ENCODE measurements around the gene SHROOM3.
"Not testable (repeated sequence)": the region's sequence is repeated elsewhere in the genome, so short reads cannot be mapped to it uniquely, and the experiment has no call there.

Gene SHROOM3

DNA sequence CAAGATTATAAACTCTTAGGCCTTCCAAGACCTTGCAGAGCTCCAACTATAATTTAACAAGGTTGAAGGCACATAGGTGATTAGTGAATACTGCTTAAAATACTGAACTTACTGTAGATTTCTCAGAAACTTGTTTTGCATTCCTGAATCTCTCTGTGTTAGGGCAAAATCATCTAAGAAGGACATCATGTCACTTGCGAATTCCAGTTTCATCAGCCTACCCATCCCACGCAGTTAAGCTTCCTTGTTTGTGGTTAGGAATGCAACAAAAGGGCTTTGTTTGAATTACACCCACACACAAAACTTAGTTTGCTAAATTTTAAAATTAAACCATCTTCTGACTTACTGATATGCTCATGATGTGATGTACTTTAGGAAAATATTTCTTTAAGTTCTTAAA, 288.9 kb downstream of the SHROOM3 start:
- DNase-seq (ENCODE audit: low read depth), result no peak

DNA sequence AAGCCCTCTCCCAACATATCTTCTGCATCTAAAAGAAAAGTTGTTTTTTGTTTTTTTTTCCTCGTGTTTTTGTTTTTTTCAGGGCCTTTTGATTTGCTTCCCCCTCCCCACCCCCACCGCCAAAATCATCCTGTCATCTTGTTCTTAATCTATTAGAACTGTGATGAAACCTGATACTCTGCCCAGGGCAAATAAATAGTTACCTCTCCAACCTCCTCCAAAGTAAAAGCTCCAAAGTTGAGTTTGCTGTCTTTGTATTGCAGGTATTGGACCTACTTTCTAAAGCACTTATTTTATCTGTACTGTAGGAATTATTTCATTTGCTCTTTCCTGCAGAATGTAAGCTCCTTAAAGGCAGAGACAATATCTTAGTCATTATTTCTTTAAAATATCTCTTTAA, 290.0 kb downstream of the SHROOM3 start:
- no peak for DNase-seq (ENCODE audit: low read depth)

DNA sequence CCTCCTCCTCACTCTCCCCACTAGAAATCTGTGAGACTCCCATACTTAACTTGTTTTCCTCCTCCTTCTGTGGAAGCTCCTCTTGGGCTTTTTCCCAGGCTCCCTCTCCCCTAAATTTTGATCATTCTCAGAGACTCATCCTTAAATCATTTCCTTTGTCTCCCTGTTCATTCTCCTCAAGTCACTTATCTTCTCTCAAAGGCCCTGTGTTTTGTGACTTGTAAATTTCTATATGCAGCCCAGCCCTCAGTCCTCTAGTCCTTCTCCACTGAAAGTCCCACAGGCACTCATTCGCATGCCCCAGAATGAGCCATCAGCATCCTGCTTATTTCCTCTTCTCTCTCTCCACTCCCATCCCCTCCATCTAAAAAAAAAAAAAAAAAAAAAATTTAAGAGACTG, 291.1 kb downstream of the SHROOM3 start:
- no peak for DNase-seq (ENCODE audit: low read depth)

DNA sequence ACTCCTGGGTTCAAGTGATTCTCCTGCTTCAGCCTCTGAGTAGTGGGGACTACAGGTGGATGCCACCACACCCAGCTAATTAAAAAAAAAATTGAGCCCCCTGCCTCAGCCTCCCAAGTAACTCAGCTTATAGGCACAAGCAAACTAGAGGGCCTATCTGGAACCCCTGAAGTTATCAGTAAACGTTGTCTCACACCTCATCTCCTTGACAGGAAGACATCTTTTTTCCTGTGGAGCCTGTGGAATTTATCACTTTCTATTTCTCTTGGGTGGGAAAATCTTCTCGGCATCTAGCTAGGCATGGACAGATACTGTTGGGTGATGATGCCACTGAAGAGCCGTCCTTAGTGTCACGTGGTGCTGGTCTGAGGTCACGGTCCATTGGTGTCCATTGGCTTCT, 291.6 kb downstream of the SHROOM3 start:
- DNase-seq (ENCODE audit: low read depth), result no peak

DNA sequence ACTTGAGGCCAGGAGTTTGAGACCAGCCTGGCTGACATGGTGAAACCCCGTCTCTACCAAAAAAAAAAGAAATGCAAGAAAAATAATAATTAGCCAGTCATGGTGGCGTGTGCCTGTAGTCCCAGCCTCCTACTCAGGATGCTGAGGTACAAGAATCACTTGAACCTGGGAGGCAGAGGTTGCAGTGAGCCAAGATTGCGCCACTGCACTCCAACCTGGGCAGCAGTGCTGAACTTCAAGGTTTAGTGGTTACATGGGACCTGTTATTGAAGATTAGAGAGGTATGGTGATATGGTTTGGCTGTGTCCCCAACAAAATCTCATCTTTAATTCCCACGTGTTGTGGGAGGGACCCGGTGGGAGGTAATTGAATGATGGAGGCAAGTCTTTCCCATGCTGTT, 292.9 kb downstream of the SHROOM3 start:
- DNase-seq (ENCODE audit: low read depth), result not testable (repeated sequence)

DNA sequence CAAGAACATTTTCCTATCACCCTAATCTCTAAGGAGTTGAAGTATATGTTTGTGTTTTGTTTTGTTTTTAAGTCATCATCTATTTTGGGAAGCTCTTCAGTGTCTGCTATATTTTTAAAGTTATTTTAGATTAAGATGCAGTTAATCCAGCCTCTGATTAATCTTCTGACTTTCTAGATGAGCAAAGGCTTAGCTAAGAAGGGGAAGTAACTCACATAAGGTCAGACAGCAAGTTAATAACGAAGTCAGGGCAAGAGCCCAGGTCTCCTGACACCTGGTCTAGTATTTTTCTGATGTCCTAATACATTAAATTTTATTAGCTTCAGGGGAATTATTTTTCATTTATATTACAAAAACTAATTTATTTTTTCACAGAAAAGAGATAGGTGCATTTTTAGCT, 294.4 kb downstream of the SHROOM3 start:
- DNase-seq (ENCODE audit: low read depth), result no peak

DNA sequence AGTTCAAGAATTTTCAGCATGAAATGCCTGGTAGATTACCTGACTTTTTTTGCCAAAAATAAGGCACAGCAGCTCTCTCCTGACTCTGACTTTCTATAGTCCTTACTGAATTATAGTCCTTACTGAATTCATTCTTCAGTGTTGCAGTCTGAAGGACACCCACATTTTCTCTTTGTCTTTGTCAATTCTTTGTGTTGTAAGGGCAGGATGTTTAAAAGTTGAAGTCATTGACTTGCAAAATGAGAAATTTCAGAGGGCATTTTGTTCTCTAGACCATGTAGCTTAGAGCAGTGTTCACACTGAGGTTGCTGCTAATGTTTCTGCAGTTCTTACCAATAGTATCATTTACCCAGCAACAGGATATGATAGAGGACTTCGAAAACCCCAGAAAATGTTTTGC, 295.0 kb downstream of the SHROOM3 start:
- DNase-seq (ENCODE audit: low read depth), result no peak

DNA sequence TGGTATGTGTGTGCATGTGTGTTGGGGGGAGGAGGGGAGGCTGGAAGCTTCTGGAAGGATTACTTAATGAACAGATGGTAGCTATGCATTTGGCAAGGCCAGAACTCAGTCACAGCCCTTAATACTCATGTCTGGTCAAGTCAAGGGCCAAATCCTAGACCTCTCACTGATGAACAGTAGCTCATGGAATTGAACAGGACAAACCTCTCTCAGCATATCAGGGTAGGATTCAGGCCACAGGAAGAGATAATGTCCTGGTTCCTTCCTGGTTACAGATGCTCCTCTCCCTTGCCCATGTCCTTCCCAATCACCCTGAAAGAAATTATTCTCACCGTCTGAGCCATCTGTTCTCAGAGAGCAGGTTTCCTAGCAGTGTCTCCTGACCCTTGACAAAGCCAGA, 297.2 kb downstream of the SHROOM3 start:
- DNase-seq (ENCODE audit: low read depth), result no peak

DNA sequence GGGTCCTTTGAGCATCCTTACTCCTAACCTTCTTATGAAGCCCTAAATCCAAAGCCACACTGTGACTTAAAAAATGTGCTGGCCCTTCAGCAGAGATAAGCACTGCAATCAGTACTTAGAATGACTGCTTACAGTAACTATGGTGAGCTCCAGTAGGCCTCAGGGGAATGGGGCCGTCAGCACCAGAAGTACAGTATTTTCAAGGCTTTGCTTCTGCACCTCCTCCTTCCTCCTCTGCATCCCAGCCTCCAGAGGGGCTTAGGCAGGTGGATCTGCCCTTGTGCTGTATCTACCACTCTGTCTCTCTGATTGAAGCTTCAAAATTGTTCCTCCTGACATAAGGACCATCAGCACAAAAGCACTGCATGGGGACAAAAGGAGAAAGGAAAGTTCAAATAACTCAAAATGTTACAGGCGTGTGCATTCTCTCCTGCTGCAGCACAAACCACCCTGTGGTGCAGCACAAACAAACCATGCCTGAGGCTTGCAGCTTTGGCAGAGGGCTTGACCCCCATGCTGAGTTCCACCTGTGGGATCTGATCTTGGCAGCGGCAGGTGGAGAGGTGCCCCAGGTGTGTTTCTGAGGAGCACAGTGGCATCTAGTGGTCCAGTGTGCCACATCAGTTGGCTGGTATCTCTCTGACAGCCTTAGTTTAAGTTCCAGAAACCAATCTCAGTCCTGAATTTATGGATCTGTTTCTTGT, 298.2 kb downstream of the SHROOM3 start:
- DNase-seq (ENCODE audit: low read depth), result no peak

DNA sequence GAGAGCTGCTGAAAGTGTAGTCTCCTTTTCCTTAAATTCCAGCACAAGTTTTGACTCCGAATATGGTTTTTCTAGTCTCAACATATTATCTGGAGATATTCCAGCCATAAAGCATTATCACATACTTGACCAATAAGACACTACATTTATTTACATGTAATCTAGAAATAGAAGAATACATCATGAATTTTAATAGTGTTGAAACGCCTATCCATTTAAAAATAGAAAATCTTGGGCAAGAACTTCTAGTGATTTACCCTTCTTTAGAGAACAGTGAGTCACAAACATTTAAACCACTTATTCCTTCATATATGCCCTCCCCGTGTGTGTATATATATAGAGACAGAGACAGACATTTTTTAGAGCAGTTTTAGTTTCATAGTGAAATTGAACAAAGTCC, 301.4 kb downstream of the SHROOM3 start:
- no peak for DNase-seq (ENCODE audit: low read depth)

DNA sequence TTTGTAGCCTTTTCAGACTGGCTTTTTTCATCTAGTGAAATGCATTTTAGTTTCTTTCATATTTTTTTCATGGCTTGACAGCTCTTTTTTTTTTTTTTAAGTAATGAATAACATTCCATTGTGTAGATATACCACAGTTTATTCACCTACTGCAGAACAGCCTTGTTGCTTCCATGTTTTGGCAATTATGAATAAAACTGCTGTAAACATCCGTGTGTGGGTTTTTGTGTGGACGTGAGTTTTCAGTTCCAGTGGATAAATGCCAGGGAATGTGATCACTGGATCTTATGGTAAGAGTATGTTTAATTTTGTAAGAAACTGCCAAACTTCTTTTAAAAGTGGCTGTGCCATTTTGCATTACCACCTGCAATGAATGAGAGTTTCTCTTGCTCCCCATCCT, 302.2 kb downstream of the SHROOM3 start:
- DNase-seq (ENCODE audit: low read depth), result no peak

DNA sequence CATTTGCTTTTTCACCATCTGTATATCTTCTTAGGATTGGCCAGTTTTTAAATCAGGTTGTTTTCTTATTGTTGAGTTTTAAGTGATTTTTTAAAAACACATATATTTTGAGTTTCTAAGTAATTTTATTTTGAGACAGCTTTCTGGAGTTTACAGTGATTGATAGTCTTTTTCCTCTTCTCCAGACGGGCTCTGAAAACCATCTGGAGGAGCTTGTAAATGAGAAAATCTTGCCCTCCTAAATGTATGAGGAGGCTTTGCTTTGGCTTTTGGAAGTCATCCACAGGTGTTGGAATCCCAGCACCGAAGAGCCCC, 302.7 kb downstream of the SHROOM3 start:
- no peak for DNase-seq (ENCODE audit: low read depth)

DNA sequence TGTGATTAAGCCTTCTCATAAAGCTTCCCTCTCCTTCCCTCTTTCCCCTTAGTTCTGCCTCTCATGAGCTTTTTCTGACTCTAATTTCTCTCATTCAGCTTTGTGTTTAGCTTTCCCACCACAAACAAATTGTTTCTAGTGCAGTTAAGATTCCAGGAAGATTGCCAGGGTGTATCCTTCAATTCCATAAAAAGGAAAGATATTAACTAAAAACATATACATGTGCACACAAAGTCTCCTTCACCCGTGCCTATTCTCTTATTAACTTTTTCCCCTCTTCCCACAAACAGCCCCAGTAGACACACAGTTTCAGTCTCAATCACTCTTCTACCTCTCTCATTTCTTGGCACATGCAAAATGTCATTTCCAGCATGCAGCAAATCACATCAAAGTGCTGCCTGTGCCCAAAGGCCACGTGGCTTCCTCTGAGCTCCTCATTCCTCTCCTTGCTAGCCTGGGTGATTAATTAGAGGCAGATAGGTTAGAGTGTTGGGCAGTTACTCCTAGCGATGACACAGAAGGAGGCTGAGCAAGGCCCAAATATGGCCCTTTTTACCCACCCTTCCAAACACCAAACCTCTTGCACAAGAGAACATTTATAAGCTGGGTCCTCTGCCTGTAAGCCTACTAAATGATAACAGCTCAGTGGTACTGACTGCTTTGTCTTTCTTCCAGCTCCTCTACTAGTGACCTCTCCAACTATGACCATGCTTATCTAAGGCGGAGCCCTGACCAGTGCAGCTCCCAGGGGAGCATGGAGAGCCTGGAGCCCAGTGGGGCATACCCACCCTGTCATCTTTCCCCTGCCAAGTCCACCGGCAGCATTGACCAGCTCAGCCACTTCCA, 303.3 kb downstream of the SHROOM3 start:
- peak; percentile 65 for DNase-seq (ENCODE audit: low read depth)

DNA sequence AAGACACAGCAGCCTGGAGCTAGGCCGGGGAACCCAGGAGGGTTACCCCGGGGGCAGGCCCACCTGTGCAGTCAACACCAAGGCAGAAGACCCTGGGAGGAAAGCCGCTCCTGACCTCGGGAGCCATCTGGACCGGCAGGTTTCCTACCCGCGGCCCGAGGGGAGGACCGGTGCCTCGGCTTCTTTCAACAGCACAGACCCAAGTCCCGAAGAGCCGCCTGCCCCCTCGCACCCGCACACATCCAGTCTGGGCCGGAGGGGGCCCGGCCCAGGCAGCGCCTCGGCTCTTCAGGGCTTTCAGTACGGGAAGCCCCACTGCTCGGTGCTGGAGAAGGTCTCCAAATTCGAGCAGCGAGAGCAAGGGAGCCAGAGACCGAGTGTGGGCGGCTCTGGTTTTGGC, 305.2 kb downstream of the SHROOM3 start:
- DNase-seq (ENCODE audit: low read depth), result no peak

DNA sequence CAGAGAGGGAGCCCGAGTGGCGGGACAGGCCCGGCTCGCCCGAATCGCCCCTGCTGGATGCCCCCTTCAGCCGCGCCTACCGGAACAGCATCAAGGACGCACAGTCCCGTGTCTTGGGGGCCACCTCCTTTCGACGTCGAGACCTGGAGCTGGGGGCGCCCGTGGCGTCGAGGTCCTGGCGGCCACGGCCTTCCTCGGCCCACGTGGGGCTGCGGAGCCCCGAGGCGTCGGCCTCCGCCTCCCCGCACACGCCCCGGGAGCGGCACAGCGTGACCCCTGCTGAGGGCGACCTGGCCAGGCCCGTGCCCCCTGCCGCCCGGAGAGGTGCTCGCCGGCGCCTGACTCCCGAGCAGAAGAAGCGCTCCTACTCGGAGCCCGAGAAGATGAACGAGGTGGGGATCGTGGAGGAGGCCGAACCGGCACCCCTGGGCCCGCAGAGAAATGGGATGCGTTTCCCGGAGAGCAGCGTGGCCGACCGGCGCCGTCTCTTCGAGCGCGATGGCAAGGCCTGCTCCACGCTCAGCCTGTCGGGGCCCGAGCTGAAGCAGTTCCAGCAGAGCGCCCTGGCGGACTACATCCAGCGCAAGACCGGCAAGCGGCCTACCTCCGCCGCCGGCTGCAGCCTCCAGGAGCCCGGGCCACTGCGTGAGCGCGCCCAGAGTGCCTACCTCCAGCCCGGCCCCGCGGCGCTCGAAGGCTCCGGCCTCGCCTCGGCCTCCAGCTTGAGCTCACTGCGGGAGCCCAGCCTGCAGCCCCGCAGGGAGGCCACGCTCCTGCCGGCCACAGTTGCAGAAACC, 306.0 kb downstream of the SHROOM3 start:
- DNase-seq (ENCODE audit: low read depth), result no peak

DNA sequence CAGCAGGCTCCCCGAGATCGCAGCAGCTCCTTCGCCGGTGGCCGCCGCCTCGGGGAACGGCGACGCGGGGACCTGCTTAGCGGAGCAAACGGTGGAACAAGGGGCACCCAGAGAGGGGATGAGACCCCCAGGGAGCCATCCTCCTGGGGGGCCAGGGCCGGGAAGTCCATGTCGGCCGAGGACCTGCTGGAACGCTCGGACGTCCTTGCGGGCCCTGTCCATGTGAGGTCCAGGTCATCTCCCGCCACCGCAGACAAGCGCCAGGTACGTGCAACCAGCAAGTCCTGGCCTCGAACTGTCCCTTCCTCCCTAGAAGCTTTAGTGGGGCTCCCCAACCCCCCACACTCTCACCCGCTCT, 306.6 kb downstream of the SHROOM3 start:
- no peak for DNase-seq (ENCODE audit: low read depth)

DNA sequence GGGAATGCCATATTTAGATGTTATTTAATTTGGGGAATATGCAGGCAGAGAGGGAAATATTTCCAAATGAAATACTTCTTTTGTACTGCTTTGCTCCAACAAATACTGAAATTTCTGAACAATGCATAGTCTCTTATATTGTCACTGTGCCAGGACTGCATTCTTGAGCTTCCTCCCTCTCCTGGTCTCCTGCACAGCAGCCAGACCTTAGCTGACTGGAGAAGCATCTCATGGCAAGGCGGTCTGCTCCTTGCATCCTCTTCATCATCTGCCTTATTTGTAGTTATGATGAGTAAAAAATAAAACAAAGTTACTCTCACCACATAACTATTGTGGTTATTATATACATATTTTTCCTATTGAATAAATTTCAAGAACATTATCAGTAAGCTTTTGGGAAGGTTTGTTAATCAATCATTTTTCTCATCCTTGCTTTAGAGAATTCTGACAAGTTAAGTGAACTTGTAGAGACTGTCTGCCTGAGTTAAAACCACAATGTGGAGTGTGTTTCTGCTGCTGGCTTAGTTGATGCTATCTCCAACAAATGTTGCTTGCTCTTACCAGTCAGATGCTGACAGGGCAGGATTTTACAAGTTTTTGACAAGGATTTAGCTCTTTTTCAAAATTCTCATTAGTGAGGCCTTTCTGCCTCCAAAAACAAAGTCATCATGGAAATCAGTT, 309.4 kb downstream of the SHROOM3 start:
- no peak for DNase-seq (ENCODE audit: low read depth)

DNA sequence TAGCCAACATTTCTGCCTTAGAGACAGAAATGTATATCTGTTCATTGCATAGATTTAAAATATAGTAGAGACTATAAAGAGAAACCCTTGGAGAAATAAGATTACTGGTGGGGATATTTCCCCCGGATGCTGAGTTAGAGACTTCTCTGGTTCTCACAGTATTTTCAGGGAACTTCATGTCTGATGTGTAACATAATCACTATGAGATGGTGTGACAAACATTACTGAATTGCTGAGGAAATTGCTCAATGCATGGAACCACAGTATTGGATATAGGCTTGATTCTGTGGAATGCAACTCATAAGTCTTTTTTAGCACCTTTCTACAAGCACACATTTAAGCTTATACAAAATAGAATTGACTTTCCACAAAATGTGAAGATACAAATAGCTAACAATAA, 310.2 kb downstream of the SHROOM3 start:
- no peak for DNase-seq (ENCODE audit: low read depth)

DNA sequence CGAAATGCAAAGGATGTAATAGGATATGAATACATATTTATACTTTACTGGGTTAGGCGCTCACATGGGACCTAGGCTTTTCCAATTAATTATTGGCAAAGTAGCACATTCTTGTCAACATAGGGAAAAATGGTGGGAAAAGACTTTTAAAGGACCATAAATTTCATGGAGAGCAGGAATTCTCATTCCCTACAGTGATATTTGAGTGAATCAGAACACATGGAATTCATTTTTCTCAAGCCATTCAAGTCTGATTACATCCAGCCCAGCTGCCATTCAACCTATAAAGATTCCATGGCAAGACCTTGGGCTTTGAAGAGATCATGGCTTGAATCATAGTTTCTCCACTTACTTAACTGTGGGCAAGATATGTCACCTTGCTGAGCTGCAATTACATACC, 312.5 kb downstream of the SHROOM3 start:
- no peak for DNase-seq (ENCODE audit: low read depth)

DNA sequence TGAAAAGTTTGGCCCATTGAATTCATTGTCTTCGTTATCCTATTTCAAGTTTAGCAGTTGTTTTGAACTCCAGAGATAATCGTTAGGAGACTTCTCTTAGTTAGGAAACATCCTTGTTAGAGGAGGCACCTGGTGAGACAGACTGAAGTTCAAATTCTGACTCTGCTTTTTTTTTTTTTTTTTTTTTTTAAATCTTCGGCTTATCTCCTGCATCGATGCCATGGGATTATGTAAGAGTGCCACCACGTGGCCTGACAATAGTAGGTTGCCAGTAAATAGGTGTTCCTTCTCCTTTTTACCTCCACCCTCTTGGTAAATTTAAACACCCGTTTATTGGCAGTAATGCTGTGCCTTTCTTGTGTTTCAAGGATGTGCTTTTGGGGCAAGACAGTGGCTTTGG, 313.6 kb downstream of the SHROOM3 start:
- no peak for DNase-seq (ENCODE audit: low read depth)

DNA sequence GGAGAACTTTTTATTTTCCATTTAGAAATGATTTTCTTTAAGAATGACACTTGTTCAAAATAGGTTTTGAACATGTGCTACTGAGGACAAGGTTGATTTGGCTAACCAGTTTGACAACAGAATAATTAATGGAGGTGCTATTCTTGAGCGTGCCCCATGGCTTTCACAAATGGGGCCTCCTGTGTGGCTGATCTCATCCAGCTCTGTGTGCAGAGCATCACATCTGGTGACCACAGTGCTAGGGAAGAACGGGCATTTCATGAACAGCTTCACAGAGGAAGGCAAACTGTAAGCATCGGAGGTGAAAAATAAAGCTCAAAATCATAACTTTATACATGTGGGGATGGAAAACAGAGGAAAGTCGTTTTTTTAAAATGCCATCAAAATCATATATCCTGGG, 314.3 kb downstream of the SHROOM3 start:
- no peak for DNase-seq (ENCODE audit: low read depth)

DNA sequence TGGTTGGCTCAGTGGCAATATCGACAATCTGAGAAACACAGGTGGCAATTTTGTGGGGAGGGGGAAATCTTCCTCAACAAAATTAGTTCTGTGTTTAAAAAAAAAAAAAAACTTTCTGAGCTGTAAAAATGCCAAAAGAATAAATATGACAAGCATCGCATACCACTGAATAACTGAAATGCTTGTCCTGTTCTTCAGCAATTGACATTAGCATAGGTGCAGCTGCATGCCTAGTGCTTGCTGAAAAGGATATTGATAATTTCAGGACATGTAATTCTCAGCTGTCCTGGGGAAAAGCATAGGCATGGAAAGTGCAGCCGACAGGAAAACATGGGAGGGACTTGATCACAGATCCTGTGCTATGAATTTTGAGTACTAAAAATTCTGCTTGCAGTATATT, 315.7 kb downstream of the SHROOM3 start:
- no peak for DNase-seq (ENCODE audit: low read depth)
